HCT116 (cell line): ENCODE data around the gene KCNK4. TPM values are rescaled to one million over a fixed set of nuclear protein-coding genes. Genes with fewer than 3 reads are reported as not detected.

Source experiments
- ATAC-seq: fragments of 200-7000 bp; cut with Tn5 transposase; 2 replicates; pipeline ENCODE4 v1.9.1; 2020; ENCODE audit warnings: mild to moderate bottlenecking, moderate library complexity
- BruUV-seq: library from RNA; stranded (reverse); fragments of 400-500 nt; replicated peaks from 2 replicates; lab custom pipeline; 2021; lab: Mats Ljungman, UMichigan
- CTCF ChIA-PET: fragments of 300-600 bp; sonication (Branson Sonifier 250); formaldehyde crosslinking; loops from one replicate; lab custom pipeline; 2021; ENCODE audit warnings: antibody characterized with exemption; lab: Charles Lee
- POLR2A ChIA-PET: fragments of 300-600, 350-600 bp; sonication (Branson Sonifier 250); formaldehyde crosslinking; loops from one replicate; lab custom pipeline; 2021; ENCODE audit warnings: antibody characterized with exemption; lab: Charles Lee
- RAD21 ChIA-PET, 2 experiments: fragments of 300-600 bp; sonication (Branson Sonifier 250); formaldehyde crosslinking; loops; one replicate each; lab custom pipeline; 2023; ENCODE audit warnings: low total read pairs in 2 of 2; ENCODE audit not compliant: uncharacterized antibody in 2 of 2, unreplicated experiment in 2 of 2, low non-redundant PET in 1 of 2; lab: Charles Lee
- DNase-seq: peaks from one replicate; pipeline ENCODE4 v3.0.0-alpha.2; 2010; ENCODE audit warnings: low read depth, low spot score
- H2AFZ ChIP-seq: fragments of 200-600 bp; shearing (Covaris generic), sonication (generic); 2 replicates; pipeline ENCODE4 v1.6.1; 2017; ENCODE audit warnings: low read depth, mixed run types, mixed read lengths, antibody characterized with exemption, low read length; ENCODE audit not compliant: poor library complexity, severe bottlenecking
- H3K27ac ChIP-seq: 2 replicates; pipeline ENCODE4 v1.5.1; 2012; ENCODE audit warnings: low read depth, low read length
- H3K27me3 ChIP-seq: fragments of 200-600 bp; sonication (generic); 2 replicates; pipeline ENCODE4 v1.6.1; 2016; ENCODE audit warnings: mixed run types, low read length, mixed read lengths; ENCODE audit not compliant: insufficient read depth
- H3K36me3 ChIP-seq, 2 experiments: fragments of 200-500 bp in 1 of 2; fragments of 200-600 bp in 1 of 2; sonication (Bioruptor generic) in 1 of 2; sonication (generic) in 1 of 2; 2 replicates each; pipeline versions ENCODE4 v1.5.1 to v1.6.1; 2014 to 2016; ENCODE audit warnings: low read length in 2 of 2, inconsistent platforms in 1 of 2, mixed read lengths in 1 of 2, mixed run types in 1 of 2; ENCODE audit not compliant: insufficient read depth in 2 of 2, control insufficient read depth in 1 of 2
- H3K4me1 ChIP-seq, 2 experiments: fragments of 200-600 bp in 1 of 2; sonication (generic) in 1 of 2; 2 replicates each; pipeline versions ENCODE4 v1.5.1 to v1.6.1; 2012 to 2017; ENCODE audit warnings: low read length in 2 of 2, inconsistent platforms in 1 of 2, mild to moderate bottlenecking in 1 of 2, mixed read lengths in 1 of 2, mixed run types in 1 of 2, moderate library complexity in 1 of 2; ENCODE audit not compliant: insufficient read depth in 2 of 2, control insufficient read depth in 1 of 2
- H3K4me2 ChIP-seq: fragments of 200-600 bp; sonication (generic); 2 replicates; pipeline ENCODE4 v1.6.1; 2017; ENCODE audit warnings: mixed run types, low read length, mixed read lengths
- H3K4me3 ChIP-seq, 2 experiments: fragments of 200-600 bp in 1 of 2; sonication (generic) in 1 of 2; replicated peaks in 1 of 2; 2 replicates each; pipeline ENCODE4 v1.5.1; 2011 to 2016; ENCODE audit warnings: low read length in 2 of 2, control low read depth in 1 of 2, low read depth in 1 of 2, mild to moderate bottlenecking in 1 of 2, mixed read lengths in 1 of 2, mixed run types in 1 of 2
- H3K79me2 ChIP-seq: fragments of 200-600 bp; sonication (generic); 2 replicates; pipeline ENCODE4 v1.6.1; 2017; ENCODE audit warnings: mild to moderate bottlenecking, mixed run types, low read length, moderate library complexity, mixed read lengths; ENCODE audit not compliant: insufficient read depth
- H3K9ac ChIP-seq: fragments of 200-600 bp; sonication (generic); 2 replicates; pipeline ENCODE4 v1.6.1; 2016; ENCODE audit warnings: low read length, mixed read lengths
- H3K9me2 ChIP-seq: fragments of 200-600 bp; sonication (generic), shearing (Covaris generic); 2 replicates; pipeline ENCODE4 v1.6.1; 2017; ENCODE audit warnings: mixed run types, mild to moderate bottlenecking, moderate library complexity; ENCODE audit not compliant: insufficient read depth
- H3K9me3 ChIP-seq, 2 experiments: fragments of 200-500 bp in 1 of 2; fragments of 200-600 bp in 1 of 2; sonication (Bioruptor generic) in 1 of 2; sonication (generic) in 1 of 2; 2 replicates each; pipeline ENCODE4 v1.6.1; 2014 to 2017; ENCODE audit warnings: low read length in 2 of 2, mixed read lengths in 2 of 2, inconsistent platforms in 1 of 2, low read depth in 1 of 2, mild to moderate bottlenecking in 1 of 2, mixed run types in 1 of 2, moderate library complexity in 1 of 2; ENCODE audit not compliant: control insufficient read depth in 1 of 2, insufficient read depth in 1 of 2
- H4K20me1 ChIP-seq: fragments of 200-600 bp; sonication (generic), shearing (Covaris generic); 2 replicates; pipeline ENCODE4 v1.6.1; 2017; ENCODE audit warnings: mixed run types, mild to moderate bottlenecking, moderate library complexity; ENCODE audit not compliant: insufficient read depth
- ATF3 ChIP-seq: IDR thresholded peaks from 2 replicates; pipeline ENCODE4 v1.6.1; 2012
- CBX3 ChIP-seq: IDR thresholded peaks from 2 replicates; pipeline ENCODE4 v1.6.1; 2012; ENCODE audit warnings: low read depth
- EGR1 ChIP-seq: IDR thresholded peaks from 2 replicates; pipeline ENCODE4 v1.6.1; 2012; ENCODE audit warnings: low read depth
- ELF1 ChIP-seq: IDR thresholded peaks from 2 replicates; pipeline ENCODE4 v1.6.1; 2012; ENCODE audit warnings: low read depth, borderline replicate concordance
- EZH2 ChIP-seq: fragments of 200-600 bp; sonication (generic); IDR thresholded peaks from 2 replicates; pipeline ENCODE4 v1.6.1; 2017; ENCODE audit warnings: antibody characterized with exemption, mixed run types
- EZH2phosphoT487 ChIP-seq: fragments of 200-600 bp; IDR thresholded peaks from 2 replicates; pipeline ENCODE4 v1.6.1; 2018; ENCODE audit warnings: antibody characterized with exemption, borderline replicate concordance
- FOSL1 ChIP-seq: IDR thresholded peaks from 2 replicates; pipeline ENCODE4 v1.6.1; 2012; ENCODE audit warnings: low read depth
- JUND ChIP-seq: IDR thresholded peaks from 2 replicates; pipeline ENCODE4 v1.6.1; 2012
- POLR2A ChIP-seq: IDR thresholded peaks from 2 replicates; pipeline ENCODE4 v1.7.0; 2011; ENCODE audit warnings: borderline replicate concordance; ENCODE audit not compliant: insufficient read depth, insufficient read length; ENCODE audit errors: extremely low read depth
- POLR2AphosphoS5 ChIP-seq: IDR thresholded peaks from 2 replicates; pipeline ENCODE4 v1.6.1; 2011; ENCODE audit warnings: mild to moderate bottlenecking, low read depth, low read length, moderate library complexity
- RAD21 ChIP-seq: IDR thresholded peaks from 2 replicates; pipeline ENCODE4 v1.6.1; 2012; ENCODE audit warnings: low read depth, mild to moderate bottlenecking
- SIN3A ChIP-seq: IDR thresholded peaks from 2 replicates; pipeline ENCODE4 v1.6.1; 2012; ENCODE audit warnings: low read depth
- SP1 ChIP-seq: IDR thresholded peaks from 2 replicates; pipeline ENCODE4 v1.6.1; 2012; ENCODE audit warnings: low read depth
- SRF ChIP-seq: IDR thresholded peaks from 2 replicates; pipeline ENCODE4 v1.6.1; 2012; ENCODE audit warnings: low read depth
- TCF7L2 ChIP-seq: IDR thresholded peaks from 2 replicates; pipeline ENCODE4 v1.7.0; 2011; ENCODE audit warnings: borderline replicate concordance, inconsistent platforms; ENCODE audit not compliant: insufficient read depth, insufficient read length; ENCODE audit errors: extremely low read depth
- YY1 ChIP-seq: IDR thresholded peaks from 2 replicates; pipeline ENCODE4 v1.6.1; 2011; ENCODE audit warnings: low read length, low read depth, moderate library complexity, mild to moderate bottlenecking; ENCODE audit not compliant: insufficient replicate concordance; ENCODE audit errors: extremely low read depth
- ZNF274 ChIP-seq: fragments of 200-500 bp; sonication (Bioruptor generic); IDR thresholded peaks from 2 replicates; pipeline ENCODE4 v1.6.1; 2014; ENCODE audit warnings: mild to moderate bottlenecking, low read depth, low read length, inconsistent platforms
- intact Hi-C: fragments of 100-400 bp; cut with micrococcal nuclease; formaldehyde crosslinking; loops from 2 replicates; pipeline ENCODE4 v1.10.0; 2022
- total RNA-seq: library from RNA; stranded (reverse); gene quantifications from one replicate; pipeline ENCODE4 v1.2.1, GENCODE V29; 2021; ENCODE audit not compliant: unreplicated experiment
- TF ChIP-seq, protein P1 (sequence below): IDR thresholded peaks from 2 replicates; pipeline ENCODE4 v1.6.1; 2012
- TF ChIP-seq, protein P2 (sequence below), 3 experiments: fragments of 200-600 bp in 1 of 3; sonication (generic) in 1 of 3; IDR thresholded peaks in 2 of 3; conservative IDR thresholded peaks in 1 of 3; 2 replicates each; pipeline ENCODE4 v1.5.1; 2012 to 2017; ENCODE audit warnings: low read depth in 2 of 3, low read length in 2 of 3, antibody characterized with exemption in 1 of 3, borderline replicate concordance in 1 of 3, control low read depth in 1 of 3, mild to moderate bottlenecking in 1 of 3, mixed read lengths in 1 of 3, mixed run types in 1 of 3, moderate library complexity in 1 of 3; ENCODE audit not compliant: insufficient read depth in 1 of 3
- TF ChIP-seq, protein P3 (sequence below): IDR thresholded peaks from 2 replicates; pipeline ENCODE4 v1.6.1; 2011; ENCODE audit warnings: mild to moderate bottlenecking, low read length, moderate library complexity; ENCODE audit not compliant: insufficient replicate concordance; ENCODE audit errors: extremely low read depth

Gene KCNK4
- total RNA-seq, 1 experiment from 2014 or later: not detected

GRCh38 chr11:64249563-64250414, 41.3 kb upstream of the KCNK4 start:
- Histone ChIP-seq H4K20me1 (no peaks in the 10 kb centered on the region), H3K27ac (no peak overlapping the region; the same call in 1 of the 2 replicates), H3K27me3 (no peaks in the 10 kb centered on the region)
- no TSS peak for BruUV-seq
- TF ChIP-seq SRF (no peak), JUND (no peak), SIN3A (no peak), POLR2AphosphoS5 (no peak), TCF7L2 (no peak), EZH2phosphoT487 (no peak), ATF3 (no peak), SP1 (no peak), ZNF274 (no peak), RAD21 (no peak), EGR1 (no peak), EZH2 (no peak), FOSL1 (no peak), YY1 (no peak), ELF1 (no peak), POLR2A (no peak), CBX3 (no peak)
- TF ChIP-seq, protein P1, sequence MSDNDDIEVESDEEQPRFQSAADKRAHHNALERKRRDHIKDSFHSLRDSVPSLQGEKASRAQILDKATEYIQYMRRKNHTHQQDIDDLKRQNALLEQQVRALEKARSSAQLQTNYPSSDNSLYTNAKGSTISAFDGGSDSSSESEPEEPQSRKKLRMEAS: no peak
- TF ChIP-seq, protein P2, sequence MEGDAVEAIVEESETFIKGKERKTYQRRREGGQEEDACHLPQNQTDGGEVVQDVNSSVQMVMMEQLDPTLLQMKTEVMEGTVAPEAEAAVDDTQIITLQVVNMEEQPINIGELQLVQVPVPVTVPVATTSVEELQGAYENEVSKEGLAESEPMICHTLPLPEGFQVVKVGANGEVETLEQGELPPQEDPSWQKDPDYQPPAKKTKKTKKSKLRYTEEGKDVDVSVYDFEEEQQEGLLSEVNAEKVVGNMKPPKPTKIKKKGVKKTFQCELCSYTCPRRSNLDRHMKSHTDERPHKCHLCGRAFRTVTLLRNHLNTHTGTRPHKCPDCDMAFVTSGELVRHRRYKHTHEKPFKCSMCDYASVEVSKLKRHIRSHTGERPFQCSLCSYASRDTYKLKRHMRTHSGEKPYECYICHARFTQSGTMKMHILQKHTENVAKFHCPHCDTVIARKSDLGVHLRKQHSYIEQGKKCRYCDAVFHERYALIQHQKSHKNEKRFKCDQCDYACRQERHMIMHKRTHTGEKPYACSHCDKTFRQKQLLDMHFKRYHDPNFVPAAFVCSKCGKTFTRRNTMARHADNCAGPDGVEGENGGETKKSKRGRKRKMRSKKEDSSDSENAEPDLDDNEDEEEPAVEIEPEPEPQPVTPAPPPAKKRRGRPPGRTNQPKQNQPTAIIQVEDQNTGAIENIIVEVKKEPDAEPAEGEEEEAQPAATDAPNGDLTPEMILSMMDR (IDR thresholded peaks at IDR 0.05 in 2 of 3, conservative IDR thresholded peaks at IDR 0.05 in 1 of 3; ENCODE audit: borderline replicate concordance in 1 of 3, insufficient read depth in 1 of 3, low read depth in 2 of 3, low read length in 2 of 3): no peak
- TF ChIP-seq, protein P3, sequence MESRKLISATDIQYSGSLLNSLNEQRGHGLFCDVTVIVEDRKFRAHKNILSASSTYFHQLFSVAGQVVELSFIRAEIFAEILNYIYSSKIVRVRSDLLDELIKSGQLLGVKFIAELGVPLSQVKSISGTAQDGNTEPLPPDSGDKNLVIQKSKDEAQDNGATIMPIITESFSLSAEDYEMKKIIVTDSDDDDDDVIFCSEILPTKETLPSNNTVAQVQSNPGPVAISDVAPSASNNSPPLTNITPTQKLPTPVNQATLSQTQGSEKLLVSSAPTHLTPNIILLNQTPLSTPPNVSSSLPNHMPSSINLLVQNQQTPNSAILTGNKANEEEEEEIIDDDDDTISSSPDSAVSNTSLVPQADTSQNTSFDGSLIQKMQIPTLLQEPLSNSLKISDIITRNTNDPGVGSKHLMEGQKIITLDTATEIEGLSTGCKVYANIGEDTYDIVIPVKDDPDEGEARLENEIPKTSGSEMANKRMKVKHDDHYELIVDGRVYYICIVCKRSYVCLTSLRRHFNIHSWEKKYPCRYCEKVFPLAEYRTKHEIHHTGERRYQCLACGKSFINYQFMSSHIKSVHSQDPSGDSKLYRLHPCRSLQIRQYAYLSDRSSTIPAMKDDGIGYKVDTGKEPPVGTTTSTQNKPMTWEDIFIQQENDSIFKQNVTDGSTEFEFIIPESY: no peak
- TF ChIP-seq, all 23 proteins: peak for 0
- Histone ChIP-seq H3K36me3 (peaks cover 0 to 6% of the 10 kb centered on the region in 2 experiments; a peak in 1 of 4 replicates), H3K9me2 (no peaks in the 10 kb centered on the region), H3K4me2 (no peak overlapping the region; the same call in 1 of the 2 replicates), H3K4me1 (peaks cover 26 to 66% of the 10 kb centered on the region in 2 experiments), H3K4me3 (no peak overlapping the region; a peak in 1 of 4 replicates), H2AFZ (no peak overlapping the region), H3K79me2 (peaks cover 50% of the 10 kb centered on the region), H3K9me3 (no peaks in the 10 kb centered on the region), H3K9ac (peak overlapping the region; percentile 97; the same call in 1 of the 2 replicates)
- no peak for DNase-seq
- ChIA-PET CTCF (interaction anchor here (1.1 to 1.9 kb wide), 6 partner anchors 8 to 106 kb away, joined by 3 to 7 read pairs (median 4); partner anchors contain the start of gene FKBP2), RAD21 (no interaction called here), POLR2A (interaction anchor here (1.0 to 1.6 kb wide), 4 partner anchors 9 to 68 kb away, joined by 3 to 6 read pairs (median 4); partner anchors contain the start of genes FKBP2 and PRDX5)
- ATAC-seq: no peak
- intact Hi-C loops: loop anchor here (2.0 kb wide), 1 partner anchor 55 kb away; the partner anchor contains the start of gene ESRRA
